ENCODE results near the gene NPAP1.
"Not testable (repeated sequence)": the region's sequence is repeated elsewhere in the genome, so short reads cannot be mapped to it uniquely, and the experiment has no call there.

The NPAP1 gene

GRCh38 chr15:24675332-24676144 is at the start of gene NPAP1:
NPAP1 (plus strand) TSS chr15:24675775; CDS start chr15:24675868, 93 bp downstream.
- DNase-seq (ENCODE audit: low read depth), result no peak

- DNase-seq (ENCODE audit: low read depth), result no peak
Observed at GRCh38 chr15:24627443-24627842, 48.1 kb upstream of the NPAP1 start.

GRCh38 chr15:24633082-24633481 is 42.5 kb upstream of the NPAP1 start:
- DNase-seq (ENCODE audit: low read depth), result no peak

- DNase-seq (ENCODE audit: low read depth), result not testable (repeated sequence)
Observed at GRCh38 chr15:24639412-24639811, 36.2 kb upstream of the NPAP1 start.

- DNase-seq (ENCODE audit: low read depth), result no peak
Observed at GRCh38 chr15:24645627-24646026, 29.9 kb upstream of the NPAP1 start.

- DNase-seq (ENCODE audit: low read depth), result no peak
Observed at GRCh38 chr15:24659622-24660021, 16.0 kb upstream of the NPAP1 start.

- no peak for DNase-seq (ENCODE audit: low read depth)
Observed at GRCh38 chr15:24662991-24663390, 12.6 kb upstream of the NPAP1 start.

- no peak for DNase-seq (ENCODE audit: low read depth)
Observed at GRCh38 chr15:24676431-24676830, 856 bp downstream of the NPAP1 start.

- DNase-seq (ENCODE audit: low read depth), result no peak
Observed at GRCh38 chr15:24678485-24678884, 2.9 kb downstream of the NPAP1 start.

GRCh38 chr15:24682002-24682401 is 6.4 kb downstream of the NPAP1 start:
- no peak for DNase-seq (ENCODE audit: low read depth)

- DNase-seq (ENCODE audit: low read depth), result not testable (repeated sequence)
Observed at GRCh38 chr15:24682905-24683304, 7.3 kb downstream of the NPAP1 start.

- DNase-seq (ENCODE audit: low read depth), result no peak
Observed at GRCh38 chr15:24683736-24684135, 8.2 kb downstream of the NPAP1 start.

GRCh38 chr15:24684313-24684712 is 8.7 kb downstream of the NPAP1 start:
- DNase-seq (ENCODE audit: low read depth), result no peak

GRCh38 chr15:24696201-24696600 is 20.6 kb downstream of the NPAP1 start:
- no peak for DNase-seq (ENCODE audit: low read depth)

GRCh38 chr15:24696842-24697241 is 21.3 kb downstream of the NPAP1 start:
- DNase-seq (ENCODE audit: low read depth), result no peak

GRCh38 chr15:24718289-24719082 is 42.9 kb downstream of the NPAP1 start:
- DNase-seq (ENCODE audit: low read depth), result no peak

- DNase-seq (ENCODE audit: low read depth), result no peak
Observed at GRCh38 chr15:24729760-24730159, 54.2 kb downstream of the NPAP1 start.
